NCI-H524 (cell line): Measurements from ENCODE around the gene KRT20.
A peak's percentile ranks its signal among the peaks of the same experiment; 100 is the strongest.
"Not testable (repeated sequence)": the region's sequence is repeated elsewhere in the genome, so short reads cannot be mapped to it uniquely, and the experiment has no call there.

Source experiments
- DNase-seq, 2 experiments: peaks; one replicate each; lab custom pipeline; 2025; lab: John Stamatoyannopoulos, UW

KRT20 gene

GRCh38 chr17:40900809-40901356 is 15.8 kb upstream of the KRT20 start:
- no peak for DNase-seq

DNA sequence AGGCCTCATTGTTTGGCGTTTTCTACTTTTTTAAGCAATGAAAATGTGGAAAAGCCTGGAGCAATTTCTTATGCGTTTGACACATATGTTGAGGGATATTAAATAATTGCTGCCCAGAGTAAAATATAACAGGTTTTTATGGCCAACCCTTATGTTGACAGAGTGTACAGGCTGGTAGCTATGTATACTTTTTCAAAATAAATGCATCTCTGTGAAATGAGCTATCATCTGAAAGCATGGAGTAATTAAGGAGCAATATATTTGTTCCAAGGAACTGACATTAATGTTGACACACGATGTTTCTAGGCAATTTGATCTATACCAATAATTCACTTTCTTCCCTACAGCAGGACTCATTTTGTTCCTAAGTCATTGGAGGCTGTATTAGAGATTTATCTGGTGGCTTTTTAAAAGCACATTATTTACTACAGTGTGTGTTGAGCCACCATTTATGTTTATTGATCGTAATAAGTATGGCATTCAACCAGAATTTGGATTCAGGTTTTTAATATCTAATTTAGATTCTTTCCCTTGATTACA is 11.9 kb upstream of the KRT20 start:
- no peak for DNase-seq

- no peak for DNase-seq
These were observed 10.2 kb upstream of the KRT20 start for GRCh38 chr17:40895106-40895730.

GRCh38 chr17:40888196-40888720 is 3.2 kb upstream of the KRT20 start:
- no peak for DNase-seq

GRCh38 chr17:40886090-40886489 is 1.0 kb upstream of the KRT20 start:
- no peak for DNase-seq

GRCh38 chr17:40883626-40884334 is 1.3 kb downstream of the KRT20 start:
- DNase-seq, result no peak

- DNase-seq, result no peak
These were observed 2.0 kb downstream of the KRT20 start for GRCh38 chr17:40883031-40883430.

DNA sequence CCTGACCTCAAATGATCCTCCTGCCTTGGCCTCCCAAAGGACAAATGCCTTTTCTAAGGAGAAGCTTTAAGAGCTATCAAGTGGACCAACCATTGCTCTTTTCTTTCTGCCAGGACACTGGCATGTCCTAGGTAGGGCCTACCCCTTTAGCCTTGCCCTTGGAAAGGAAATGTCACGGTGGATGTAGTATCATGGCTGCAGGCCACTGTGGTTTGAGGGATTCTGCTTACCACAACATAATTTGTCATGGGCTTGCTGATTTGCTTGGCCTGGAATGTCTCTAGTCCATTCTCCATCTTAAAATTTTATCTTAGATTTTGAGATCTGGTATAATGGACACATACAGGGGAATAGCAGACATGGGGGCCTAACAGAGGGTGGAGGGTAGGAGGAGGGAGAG is 6.0 kb downstream of the KRT20 start:
- no peak for DNase-seq

- DNase-seq, result no peak
These were observed 7.0 kb downstream of the KRT20 start for GRCh38 chr17:40878044-40878443.

DNA sequence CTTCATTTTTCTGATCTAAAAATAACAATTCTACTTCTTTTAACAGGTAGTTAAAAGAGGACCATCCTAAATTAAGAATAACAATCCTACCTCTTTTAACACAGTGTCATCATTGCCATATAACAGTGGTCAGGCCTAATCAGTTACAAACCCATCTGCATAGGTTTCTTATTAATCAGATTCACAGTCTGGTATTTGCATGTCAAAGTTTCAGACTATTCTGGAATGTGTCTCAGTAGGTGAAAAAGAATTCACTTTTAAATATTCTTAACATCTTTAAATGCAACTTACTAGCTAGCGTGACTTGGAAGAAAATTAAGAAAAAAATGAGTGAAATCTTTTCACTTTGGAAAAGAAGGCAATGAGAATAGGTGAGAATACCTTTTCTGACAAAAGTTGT is 11.2 kb downstream of the KRT20 start:
- DNase-seq, result no peak

DNA sequence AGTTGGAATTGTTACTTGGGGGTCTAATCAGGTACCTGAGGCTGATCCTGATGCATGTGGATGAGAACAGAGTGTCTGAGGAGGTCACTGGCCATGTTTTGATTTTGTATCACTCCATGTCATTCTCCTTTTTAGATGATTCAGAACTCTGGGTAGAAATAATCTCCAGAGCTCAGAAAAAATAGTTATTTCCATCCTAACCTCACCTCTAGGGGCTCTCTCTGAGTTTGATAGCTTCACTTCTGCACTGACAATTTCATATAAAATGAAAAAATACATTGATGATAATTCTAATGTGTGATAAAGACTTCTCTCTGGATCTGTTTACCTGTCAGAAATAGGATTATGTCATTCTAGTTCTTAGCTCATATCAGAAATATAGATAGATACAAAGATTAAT is 11.8 kb downstream of the KRT20 start:
- no peak for DNase-seq

- DNase-seq, result no peak
These were observed 12.6 kb downstream of the KRT20 start for GRCh38 chr17:40872416-40872815.

- DNase-seq, result no peak
These were observed 13.7 kb downstream of the KRT20 start for GRCh38 chr17:40871316-40871715.

- DNase-seq, result no peak
These were observed 14.9 kb downstream of the KRT20 start for GRCh38 chr17:40870136-40870535.

DNA sequence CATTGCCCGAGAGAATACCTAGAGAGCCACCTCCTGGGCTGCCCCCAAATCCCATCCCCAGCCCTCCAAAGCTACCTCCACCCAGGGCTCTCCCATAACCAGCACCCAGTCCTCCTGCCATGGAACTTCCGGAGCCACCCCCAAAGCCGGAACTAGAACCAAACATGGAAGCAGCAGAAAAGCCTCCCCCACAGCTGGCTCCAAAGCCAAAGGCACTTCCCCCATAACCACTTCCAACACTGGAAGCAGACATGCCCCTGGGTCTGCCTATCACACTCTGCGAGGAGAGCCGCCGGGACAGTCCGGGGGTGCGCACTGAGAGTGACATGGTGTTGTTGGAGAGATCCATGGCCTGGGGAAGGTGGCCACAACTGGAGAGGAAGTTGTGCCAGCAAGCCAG is 18.2 kb downstream of the KRT20 start, which contains the start of gene KRT12:
Gene KRT12, minus strand, starts transcription at position 386 of the 400 bp plus-strand sequence. Its CDS starts 37 bp downstream, at position 349.
- no peak for DNase-seq

DNA sequence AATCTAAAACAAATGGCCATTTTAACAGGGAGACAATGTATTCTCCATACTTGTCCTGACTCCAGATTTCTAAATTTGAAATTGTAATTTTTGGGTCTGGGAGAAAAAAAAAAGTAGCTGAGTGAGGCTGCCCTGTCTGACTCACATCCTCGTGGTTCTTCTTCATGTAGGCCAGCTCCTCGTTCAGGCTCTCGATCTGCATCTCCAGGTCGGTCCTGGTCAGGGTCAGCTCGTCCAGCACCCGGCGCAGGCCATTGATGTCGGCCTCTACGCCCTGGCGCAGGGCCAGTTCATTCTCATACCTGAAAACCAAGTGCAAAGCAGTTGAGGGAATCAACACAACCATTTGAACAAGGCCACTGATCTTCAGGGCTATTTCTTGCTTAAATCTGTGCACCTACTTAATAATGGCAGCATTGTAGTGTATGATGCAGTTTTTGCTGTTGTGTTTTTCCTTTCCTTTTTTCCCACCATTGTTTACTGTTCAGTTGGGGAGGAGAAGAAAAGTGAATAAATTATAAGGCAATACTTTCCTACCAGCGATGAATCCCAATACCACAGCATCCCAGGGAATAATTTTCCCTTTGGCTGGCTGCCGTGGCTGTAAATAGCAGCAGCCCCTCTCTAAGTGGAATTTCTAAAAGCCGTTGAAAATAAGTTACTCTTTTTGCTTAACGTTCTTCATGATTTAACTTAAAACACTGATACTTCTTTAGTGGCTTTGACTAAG is 20.2 kb downstream of the KRT20 start:
- DNase-seq, result no peak

GRCh38 chr17:40862985-40863733 is 21.9 kb downstream of the KRT20 start:
- DNase-seq, result no peak

- DNase-seq, result no peak
These were observed 25.5 kb downstream of the KRT20 start for GRCh38 chr17:40859536-40859935.

- not testable (repeated sequence) for DNase-seq
These were observed 26.4 kb downstream of the KRT20 start for GRCh38 chr17:40858667-40859066.

GRCh38 chr17:40857535-40857934 is 27.5 kb downstream of the KRT20 start:
- DNase-seq, result peak in 1 of 2 experiments; percentile 32

DNA sequence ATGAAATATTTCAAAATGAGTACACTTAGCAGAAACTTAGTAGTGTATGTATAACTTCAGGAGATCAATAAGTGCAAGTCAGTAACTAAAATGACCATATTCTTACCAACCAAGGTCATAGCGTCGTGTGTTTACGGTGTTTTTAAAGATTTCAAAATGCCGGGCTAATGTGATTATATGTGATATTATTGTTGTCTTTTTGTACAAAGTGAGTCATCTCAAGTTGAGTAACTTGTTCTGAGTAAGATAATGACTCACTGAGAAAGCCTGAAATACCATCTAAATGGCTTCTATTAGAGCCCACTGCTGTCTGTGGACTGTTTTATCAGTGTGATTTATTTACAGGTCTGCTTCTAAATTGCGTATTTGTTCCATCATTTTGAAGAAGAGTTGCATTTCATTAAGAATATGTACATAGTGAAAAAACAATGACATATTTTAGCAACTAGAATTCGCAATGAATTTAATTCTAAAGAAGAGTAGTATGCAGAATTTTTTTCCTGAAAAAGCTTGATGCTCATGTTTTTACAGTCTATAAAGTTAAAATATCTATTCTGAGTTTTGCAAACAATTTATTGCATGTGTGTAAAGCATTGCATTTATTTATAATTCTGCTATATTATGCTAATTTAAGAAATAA is 30.7 kb downstream of the KRT20 start:
- no peak for DNase-seq
